ENCODE results near the gene GLMP. TPM values are rescaled to one million over a fixed set of nuclear protein-coding genes. Genes with fewer than 3 reads are reported as not detected.

The GLMP gene
- polyA plus RNA-seq, 1 experiment: 41.1 TPM

- POLR2A ChIA-PET: no interaction called here
Measured at GRCh38 chr1:156266051-156266450, 29.4 kb downstream of the GLMP start.

GRCh38 chr1:156263288-156263655 is 32.2 kb downstream of the GLMP start:
- TF ChIP-seq CTCF (IDR thresholded peaks at IDR 0.05; ENCODE audit: insufficient read depth, low read depth, low read length): no peak
- Histone ChIP-seq H3K4me3 (ENCODE audit: low read depth, low read length) (no peak overlapping the region), H3K27me3 (ENCODE audit: control insufficient read depth, insufficient read depth, low read length) (no peaks in the 10 kb centered on the region), H3K36me3 (ENCODE audit: control insufficient read depth, insufficient read depth, low read length) (peaks cover 56% of the 10 kb centered on the region)
- ChIA-PET POLR2A (interaction anchor here (0.6 to 1.0 kb wide), 2 partner anchors 19 to 332 kb away, joined by 5 to 22 read pairs; partner anchors contain the start of gene SMG5), CTCF (interaction anchor here (0.9 to 1.2 kb wide), 2 partner anchors 12 to 19 kb away, joined by 3 to 6 read pairs; partner anchors contain the start of gene SMG5)
- DNase-seq (ENCODE audit: low read depth): no peak

More at GRCh38 chr1:156266051-156266450, 29.4 kb downstream of the GLMP start:
- CTCF ChIA-PET: no interaction called here
- Histone ChIP-seq H3K4me3 (ENCODE audit: low read depth, low read length) (no peak overlapping the region), H3K36me3 (ENCODE audit: control insufficient read depth, insufficient read depth, low read length) (peaks cover 41% of the 10 kb centered on the region), H3K27me3 (ENCODE audit: control insufficient read depth, insufficient read depth, low read length) (no peaks in the 10 kb centered on the region)
- no peak for DNase-seq (ENCODE audit: low read depth)
- TF ChIP-seq CTCF (IDR thresholded peaks at IDR 0.05; ENCODE audit: insufficient read depth, low read depth, low read length): no peak

- CTCF ChIA-PET: interaction anchor here (0.9 to 1.2 kb wide), 2 partner anchors 11 to 19 kb away, joined by 3 to 6 read pairs; partner anchors contain the start of gene SMG5
- POLR2A ChIA-PET: interaction anchor here (0.6 to 1.0 kb wide), 2 partner anchors 20 to 332 kb away, joined by 5 to 22 read pairs; partner anchors contain the start of gene SMG5
- Histone ChIP-seq H3K4me3 (ENCODE audit: low read depth, low read length) (no peak overlapping the region), H3K27me3 (ENCODE audit: control insufficient read depth, insufficient read depth, low read length) (no peaks in the 10 kb centered on the region), H3K36me3 (ENCODE audit: control insufficient read depth, insufficient read depth, low read length) (peaks cover 54% of the 10 kb centered on the region)
- peak; percentile 63 for DNase-seq (ENCODE audit: low read depth)
- no peak for TF ChIP-seq CTCF (IDR thresholded peaks at IDR 0.05; ENCODE audit: insufficient read depth, low read depth, low read length)
Measured at GRCh38 chr1:156262461-156263287, 32.8 kb downstream of the GLMP start.

- Histone ChIP-seq H3K4me3 (ENCODE audit: low read depth, low read length) (no peak overlapping the region), H3K27me3 (ENCODE audit: control insufficient read depth, insufficient read depth, low read length) (no peaks in the 10 kb centered on the region), H3K36me3 (ENCODE audit: control insufficient read depth, insufficient read depth, low read length) (peaks cover 51% of the 10 kb centered on the region)
- ChIA-PET POLR2A (no interaction called here), CTCF (interaction anchor here (0.7 to 1.5 kb wide), 4 partner anchors 8 to 170 kb away, joined by 3 to 4 read pairs (median 3); no protein-coding TSS in a partner anchor)
- no peak for DNase-seq (ENCODE audit: low read depth)
- no peak for TF ChIP-seq CTCF (IDR thresholded peaks at IDR 0.05; ENCODE audit: insufficient read depth, low read depth, low read length)
Measured at GRCh38 chr1:156260896-156261295, 34.6 kb downstream of the GLMP start.

GRCh38 chr1:156259805-156260204 is 35.7 kb downstream of the GLMP start:
- no peak for DNase-seq (ENCODE audit: low read depth)
- Histone ChIP-seq H3K36me3 (ENCODE audit: control insufficient read depth, insufficient read depth, low read length) (peaks cover 44% of the 10 kb centered on the region), H3K27me3 (ENCODE audit: control insufficient read depth, insufficient read depth, low read length) (no peaks in the 10 kb centered on the region), H3K4me3 (ENCODE audit: low read depth, low read length) (no peak overlapping the region)
- ChIA-PET CTCF (interaction anchor here (1.5 kb wide), 1 partner anchor 9 kb away, joined by 3 read pairs; no protein-coding TSS in a partner anchor), POLR2A (no interaction called here)
- no peak for TF ChIP-seq CTCF (IDR thresholded peaks at IDR 0.05; ENCODE audit: insufficient read depth, low read depth, low read length)

All from BJ (cell line).